HEK293 (cell line): ENCODE data around the gene PTPRJ.

ENCODE experiments used
- CTCF ChIA-PET: fragments of 350-600 bp; formaldehyde crosslinking; extraction: SDS; loops from one replicate; lab custom pipeline; 2021; ENCODE audit warnings: antibody characterized with exemption; lab: Yijun Ruan, JAX
- POLR2A ChIA-PET: fragments of 300-600 bp; formaldehyde crosslinking; extraction: SDS; loops from one replicate; lab custom pipeline; 2020; ENCODE audit warnings: antibody characterized with exemption, inconsistent platforms; lab: Yijun Ruan, JAX
- H3K27ac ChIP-seq: fragments of 200-500 bp; sonication (Bioruptor generic); 2 replicates; pipeline ENCODE4 v1.5.1; 2014; ENCODE audit warnings: low read depth, low read length, control low read depth, inconsistent platforms; ENCODE audit errors: extremely low read depth
- H3K36me3 ChIP-seq, 2 experiments: fragments of 200-500 bp in 1 of 2; sonication (Bioruptor generic) in 1 of 2; 1 replicate in 1 of 2; 2 replicates in 1 of 2; pipeline ENCODE4 v1.5.1; 2014 to 2017; ENCODE audit warnings: inconsistent platforms in 2 of 2, low read length in 2 of 2; ENCODE audit not compliant: control insufficient read depth in 2 of 2, insufficient read depth in 1 of 2
- H3K4me1 ChIP-seq: fragments of 200-500 bp; sonication (Bioruptor generic); 2 replicates; pipeline ENCODE4 v1.5.1; 2014; ENCODE audit warnings: mild to moderate bottlenecking, low read length, inconsistent platforms; ENCODE audit not compliant: control insufficient read depth, insufficient read depth
- H3K4me3 ChIP-seq: 2 replicates; pipeline ENCODE4 v1.5.1; 2011; ENCODE audit warnings: low read depth, mild to moderate bottlenecking, control low read depth, low read length, moderate library complexity
- H3K9me3 ChIP-seq: fragments of 200-500 bp; sonication (Bioruptor generic); 2 replicates; pipeline ENCODE4 v1.5.1; 2014; ENCODE audit warnings: low read depth, low read length, inconsistent platforms; ENCODE audit not compliant: control insufficient read depth, insufficient read depth
- AEBP2 ChIP-seq: fragments of 450-650 bp; formaldehyde crosslinking; IDR thresholded peaks from 2 replicates; pipeline ENCODE4 v1.5.1; 2016; ENCODE audit warnings: missing biosample characterization, missing genetic modification characterization, borderline replicate concordance
- FEZF1 ChIP-seq: fragments of 450-650 bp; formaldehyde crosslinking; IDR thresholded peaks from 2 replicates; pipeline ENCODE4 v1.5.1; 2016; ENCODE audit warnings: missing biosample characterization, missing genetic modification characterization
- HOXC10 ChIP-seq: sonication (generic); formaldehyde crosslinking; IDR thresholded peaks from 2 replicates; pipeline ENCODE4 v1.8.1; 2023; ENCODE audit warnings: mild to moderate bottlenecking, missing genetic modification reagents
- PBX3 ChIP-seq: sonication (generic); formaldehyde crosslinking; IDR thresholded peaks from 2 replicates; pipeline ENCODE4 v1.8.1; 2022; ENCODE audit warnings: mild to moderate bottlenecking, moderate library complexity, missing genetic modification reagents
- PRDM6 ChIP-seq: fragments of 450-650 bp; formaldehyde crosslinking; IDR thresholded peaks from 2 replicates; pipeline ENCODE4 v1.5.1; 2017; ENCODE audit warnings: missing biosample characterization, missing genetic modification characterization
- REST ChIP-seq: fragments of 450-650 bp; formaldehyde crosslinking; IDR thresholded peaks from 2 replicates; pipeline ENCODE4 v1.5.1; 2016; ENCODE audit warnings: missing biosample characterization, missing genetic modification characterization
- SP3 ChIP-seq: fragments of 450-650 bp; formaldehyde crosslinking; IDR thresholded peaks from 2 replicates; pipeline ENCODE4 v1.5.1; 2016; ENCODE audit warnings: missing biosample characterization, missing genetic modification characterization
- TCF7L2 ChIP-seq: IDR thresholded peaks from 2 replicates; pipeline ENCODE4 v1.6.1; 2011; ENCODE audit warnings: low read depth, mild to moderate bottlenecking, inconsistent platforms, low read length, moderate library complexity, borderline replicate concordance
- TRIM28 ChIP-seq: IDR thresholded peaks from 2 replicates; pipeline ENCODE4 v1.6.1; 2011; ENCODE audit warnings: low read length, control low read depth, borderline replicate concordance
- YY1 ChIP-seq: fragments of 450-650 bp; formaldehyde crosslinking; IDR thresholded peaks from 2 replicates; pipeline ENCODE4 v1.5.1; 2018; ENCODE audit warnings: missing biosample characterization, missing genetic modification characterization
- ZBTB17 ChIP-seq: fragments of 450-650 bp; formaldehyde crosslinking; IDR thresholded peaks from 2 replicates; pipeline ENCODE4 v1.5.1; 2016; ENCODE audit warnings: missing biosample characterization, missing genetic modification characterization
- ZBTB20 ChIP-seq: fragments of 450-650 bp; formaldehyde crosslinking; IDR thresholded peaks from 2 replicates; pipeline ENCODE4 v1.5.1; 2016; ENCODE audit warnings: missing biosample characterization, missing genetic modification characterization
- ZFHX2 ChIP-seq: fragments of 450-650 bp; formaldehyde crosslinking; conservative IDR thresholded peaks from 2 replicates; pipeline ENCODE4 v1.5.1; 2016; ENCODE audit warnings: missing biosample characterization, missing genetic modification characterization
- ZNF202 ChIP-seq: fragments of 450-650 bp; formaldehyde crosslinking; IDR thresholded peaks from 2 replicates; pipeline ENCODE4 v1.5.1; 2016; ENCODE audit warnings: missing biosample characterization, missing genetic modification characterization, borderline replicate concordance
- ZNF211 ChIP-seq: fragments of 450-650 bp; formaldehyde crosslinking; IDR thresholded peaks from 2 replicates; pipeline ENCODE4 v1.5.1; 2016; ENCODE audit warnings: low read depth, missing biosample characterization, missing genetic modification characterization
- ZNF350 ChIP-seq: fragments of 450-650 bp; formaldehyde crosslinking; IDR thresholded peaks from 2 replicates; pipeline ENCODE4 v1.5.0; 2017; ENCODE audit warnings: missing biosample characterization, mild to moderate bottlenecking, missing genetic modification characterization
- ZNF362 ChIP-seq: fragments of 450-650 bp; formaldehyde crosslinking; IDR thresholded peaks from 2 replicates; pipeline ENCODE4 v1.5.1; 2016; ENCODE audit warnings: missing biosample characterization, missing genetic modification characterization
- ZNF391 ChIP-seq: fragments of 450-650 bp; formaldehyde crosslinking; IDR thresholded peaks from 2 replicates; pipeline ENCODE4 v1.5.1; 2016; ENCODE audit warnings: low read depth, missing biosample characterization, missing genetic modification characterization, borderline replicate concordance
- ZNF48 ChIP-seq: fragments of 450-650 bp; formaldehyde crosslinking; IDR thresholded peaks from 2 replicates; pipeline ENCODE4 v1.5.1; 2016; ENCODE audit warnings: missing biosample characterization, missing genetic modification characterization
- ZNF529 ChIP-seq: fragments of 450-650 bp; formaldehyde crosslinking; IDR thresholded peaks from 2 replicates; pipeline ENCODE4 v1.5.1; 2017; ENCODE audit warnings: missing genetic modification characterization, missing biosample characterization; ENCODE audit not compliant: insufficient replicate concordance
- ZNF558 ChIP-seq: fragments of 450-650 bp; formaldehyde crosslinking; IDR thresholded peaks from 2 replicates; pipeline ENCODE4 v1.5.1; 2016; ENCODE audit warnings: missing biosample characterization, missing genetic modification characterization
- ZNF610 ChIP-seq: fragments of 450-650 bp; formaldehyde crosslinking; IDR thresholded peaks from 2 replicates; pipeline ENCODE4 v1.5.1; 2016; ENCODE audit warnings: missing biosample characterization, missing genetic modification characterization, borderline replicate concordance
- ZNF658 ChIP-seq: fragments of 450-650 bp; formaldehyde crosslinking; IDR thresholded peaks from 2 replicates; pipeline ENCODE4; 2016; ENCODE audit warnings: missing biosample characterization, missing genetic modification characterization
- ZNF704 ChIP-seq: fragments of 450-650 bp; formaldehyde crosslinking; IDR thresholded peaks from 2 replicates; pipeline ENCODE4 v1.5.1; 2016; ENCODE audit warnings: missing biosample characterization, missing genetic modification characterization
- ZNF747 ChIP-seq: fragments of 450-650 bp; formaldehyde crosslinking; IDR thresholded peaks from 2 replicates; pipeline ENCODE4 v1.5.1; 2016; ENCODE audit warnings: missing biosample characterization, missing genetic modification characterization
- ZNF776 ChIP-seq: fragments of 450-650 bp; formaldehyde crosslinking; IDR thresholded peaks from 2 replicates; pipeline ENCODE4 v1.5.0; 2017; ENCODE audit warnings: missing biosample characterization, missing genetic modification characterization, borderline replicate concordance
- ZNF791 ChIP-seq: fragments of 450-650 bp; formaldehyde crosslinking; IDR thresholded peaks from 2 replicates; pipeline ENCODE4 v1.5.1; 2016; ENCODE audit warnings: missing biosample characterization, missing genetic modification characterization
- ZNF837 ChIP-seq: fragments of 450-650 bp; formaldehyde crosslinking; IDR thresholded peaks from 2 replicates; pipeline ENCODE4 v1.5.1; 2016; ENCODE audit warnings: missing biosample characterization, missing genetic modification characterization
- ZSCAN30 ChIP-seq: fragments of 450-650 bp; IDR thresholded peaks from 2 replicates; pipeline ENCODE4 v1.5.1; 2018; ENCODE audit warnings: missing biosample characterization, mild to moderate bottlenecking, missing genetic modification characterization, moderate library complexity

Gene PTPRJ

GRCh38 chr11:48087974-48088681, 107.8 kb downstream of the PTPRJ start:
- Histone ChIP-seq H3K9me3 (no peaks in the 10 kb centered on the region), H3K36me3 (no peaks in the 10 kb centered on the region), H3K4me1 (peaks cover 10% of the 10 kb centered on the region), H3K27ac (0 out of 2 replicates have a peak overlapping the region, but pooled peaks have one; percentile 5), H3K4me3 (no peak overlapping the region)
- ChIA-PET POLR2A (no interaction called here), CTCF (interaction anchor here (0.6 to 1.5 kb wide), 4 partner anchors 20 to 156 kb away, joined by 3 to 6 read pairs (median 4); no protein-coding TSS in a partner anchor)
- TF ChIP-seq ZNF704 (no peak), SP3 (tag by site-specific recombination) (no peak), ZNF776 (tag by site-specific recombination) (no peak), ZNF558 (tag by site-specific recombination) (no peak), ZNF747 (tag by site-specific recombination) (no peak), AEBP2 (tag by site-specific recombination) (no peak), ZNF211 (tag by site-specific recombination) (no peak), ZNF791 (no peak), YY1 (no peak), PBX3 (CRISPR knock-in tag) (no peak), ZBTB17 (peak; percentile 69; the same call in 1 of the 2 replicates), TRIM28 (no peak), PRDM6 (tag by site-specific recombination) (no peak), ZNF362 (tag by site-specific recombination) (no peak), ZNF837 (tag by site-specific recombination) (no peak), ZNF202 (tag by site-specific recombination) (no peak), TCF7L2 (no peak), FEZF1 (peak; percentile 61), ZNF529 (tag by site-specific recombination) (no peak), ZNF658 (tag by site-specific recombination) (no peak), HOXC10 (CRISPR knock-in tag) (no peak), ZNF391 (tag by site-specific recombination) (no peak), ZSCAN30 (tag by site-specific recombination) (no peak), ZNF48 (no peak), ZFHX2 (tag by site-specific recombination) (no peak), REST (tag by site-specific recombination) (no peak), ZNF350 (tag by site-specific recombination) (no peak), ZNF610 (no peak), ZBTB20 (tag by site-specific recombination) (no peak)
